ENCODE results near the gene FAM240B.

Gene FAM240B

DNA sequence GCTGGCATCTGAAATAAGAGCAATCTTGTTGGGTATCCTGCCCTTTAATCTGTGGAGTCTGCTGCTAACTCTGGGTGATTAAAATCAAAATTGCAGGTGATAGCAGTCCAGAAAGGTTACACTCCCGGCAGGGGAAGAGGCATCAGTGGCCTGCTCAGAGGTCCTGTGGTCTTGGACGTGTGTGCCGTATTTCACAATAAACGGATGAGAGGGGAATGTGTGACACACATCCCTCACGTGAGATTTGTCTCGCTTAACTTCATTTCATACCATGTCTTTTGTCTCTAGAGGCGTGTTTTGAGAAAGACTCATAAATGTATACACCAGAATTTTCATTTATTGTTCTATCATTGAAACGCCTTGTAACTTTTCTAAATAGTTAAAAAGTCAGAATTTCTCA lies 36.6 kb downstream of the FAM240B start:
- no peaks in the 10 kb centered on the region for H3K36me3 ChIP-seq (ENCODE audit: control insufficient read depth, insufficient read depth, low read length)
- H3K4me2 ChIP-seq (ENCODE audit: low read length) = no peak overlapping the region
- TF ChIP-seq, protein P1, sequence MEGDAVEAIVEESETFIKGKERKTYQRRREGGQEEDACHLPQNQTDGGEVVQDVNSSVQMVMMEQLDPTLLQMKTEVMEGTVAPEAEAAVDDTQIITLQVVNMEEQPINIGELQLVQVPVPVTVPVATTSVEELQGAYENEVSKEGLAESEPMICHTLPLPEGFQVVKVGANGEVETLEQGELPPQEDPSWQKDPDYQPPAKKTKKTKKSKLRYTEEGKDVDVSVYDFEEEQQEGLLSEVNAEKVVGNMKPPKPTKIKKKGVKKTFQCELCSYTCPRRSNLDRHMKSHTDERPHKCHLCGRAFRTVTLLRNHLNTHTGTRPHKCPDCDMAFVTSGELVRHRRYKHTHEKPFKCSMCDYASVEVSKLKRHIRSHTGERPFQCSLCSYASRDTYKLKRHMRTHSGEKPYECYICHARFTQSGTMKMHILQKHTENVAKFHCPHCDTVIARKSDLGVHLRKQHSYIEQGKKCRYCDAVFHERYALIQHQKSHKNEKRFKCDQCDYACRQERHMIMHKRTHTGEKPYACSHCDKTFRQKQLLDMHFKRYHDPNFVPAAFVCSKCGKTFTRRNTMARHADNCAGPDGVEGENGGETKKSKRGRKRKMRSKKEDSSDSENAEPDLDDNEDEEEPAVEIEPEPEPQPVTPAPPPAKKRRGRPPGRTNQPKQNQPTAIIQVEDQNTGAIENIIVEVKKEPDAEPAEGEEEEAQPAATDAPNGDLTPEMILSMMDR (IDR thresholded peaks at IDR 0.05) = no peak
- H3K4me3 ChIP-seq (ENCODE audit: low read depth, low read length) = no peak overlapping the region
- no peak overlapping the region for H3K27ac ChIP-seq
- no peaks in the 10 kb centered on the region for H3K79me2 ChIP-seq
- H3K27me3 ChIP-seq (ENCODE audit: control insufficient read depth, insufficient read depth, low read length) = no peaks in the 10 kb centered on the region
- H3K9ac ChIP-seq = no peak overlapping the region
- no peaks in the 10 kb centered on the region for H3K9me3 ChIP-seq (ENCODE audit: control insufficient read depth, low read length)
- peaks cover 8% of the 10 kb centered on the region for H3K4me1 ChIP-seq
- no peak overlapping the region for H2AFZ ChIP-seq

DNA sequence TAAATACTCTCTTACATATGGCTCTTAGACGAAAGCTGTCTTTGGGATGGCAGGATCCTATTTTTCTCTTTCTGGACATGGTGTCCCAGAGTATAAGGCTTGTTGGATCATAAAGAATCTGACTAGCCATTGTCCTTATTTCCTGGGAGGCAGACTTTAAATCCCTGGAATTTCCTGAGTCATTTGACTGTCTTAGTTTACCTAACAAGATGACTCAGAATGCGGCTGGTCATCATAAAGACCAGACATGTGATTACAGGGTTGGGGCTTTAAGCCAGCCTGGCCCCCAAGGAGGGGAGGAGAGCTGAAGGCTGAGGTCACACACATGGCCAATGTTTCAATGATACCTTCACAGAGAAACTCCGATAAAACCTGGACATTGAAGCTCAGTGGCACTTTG lies 37.2 kb downstream of the FAM240B start:
- no peak overlapping the region for H3K4me3 ChIP-seq (ENCODE audit: low read depth, low read length)
- H3K27me3 ChIP-seq (ENCODE audit: control insufficient read depth, insufficient read depth, low read length) = no peaks in the 10 kb centered on the region
- H3K4me1 ChIP-seq = peaks cover 8% of the 10 kb centered on the region
- H3K9ac ChIP-seq = no peak overlapping the region
- peak overlapping the region; percentile 61 for H3K27ac ChIP-seq
- H3K9me3 ChIP-seq (ENCODE audit: control insufficient read depth, low read length) = no peaks in the 10 kb centered on the region
- TF ChIP-seq, protein P1 (IDR thresholded peaks at IDR 0.05) = no peak
- no peaks in the 10 kb centered on the region for H3K79me2 ChIP-seq
- no peak overlapping the region for H2AFZ ChIP-seq
- no peaks in the 10 kb centered on the region for H3K36me3 ChIP-seq (ENCODE audit: control insufficient read depth, insufficient read depth, low read length)
- H3K4me2 ChIP-seq (ENCODE audit: low read length) = no peak overlapping the region

DNA sequence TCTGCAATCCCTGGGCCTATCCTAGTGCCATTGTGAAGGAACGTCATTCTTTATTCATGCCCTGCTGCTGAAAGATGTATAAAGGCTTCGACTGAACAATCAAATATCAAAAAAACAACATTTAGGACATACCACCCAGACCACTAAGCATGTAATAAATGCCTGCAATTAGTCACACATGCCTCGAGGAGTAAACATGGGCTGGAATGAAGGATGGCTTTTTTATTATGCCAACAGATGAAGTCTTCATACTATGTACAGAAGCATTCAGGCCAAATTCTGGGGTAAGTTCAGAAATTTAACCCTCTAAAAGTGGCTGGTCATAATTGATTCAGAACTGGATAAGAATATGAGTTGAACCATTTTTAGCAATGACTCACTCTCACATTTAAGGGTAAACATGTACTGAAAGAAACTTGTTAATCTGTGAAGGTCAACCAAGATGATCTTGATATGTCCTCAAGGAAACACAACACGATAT lies 38.1 kb downstream of the FAM240B start:
- no peaks in the 10 kb centered on the region for H3K9me3 ChIP-seq (ENCODE audit: control insufficient read depth, low read length)
- peak overlapping the region; percentile 61 for H3K27ac ChIP-seq
- H3K36me3 ChIP-seq (ENCODE audit: control insufficient read depth, insufficient read depth, low read length) = no peaks in the 10 kb centered on the region
- H3K27me3 ChIP-seq (ENCODE audit: control insufficient read depth, insufficient read depth, low read length) = no peaks in the 10 kb centered on the region
- TF ChIP-seq, protein P1 (IDR thresholded peaks at IDR 0.05) = no peak
- no peak overlapping the region for H3K9ac ChIP-seq
- H3K4me2 ChIP-seq (ENCODE audit: low read length) = no peak overlapping the region
- H3K4me3 ChIP-seq (ENCODE audit: low read depth, low read length) = no peak overlapping the region
- peaks cover 10% of the 10 kb centered on the region for H3K4me1 ChIP-seq
- H3K79me2 ChIP-seq = no peaks in the 10 kb centered on the region
- H2AFZ ChIP-seq = peak overlapping the region; percentile 56

DNA sequence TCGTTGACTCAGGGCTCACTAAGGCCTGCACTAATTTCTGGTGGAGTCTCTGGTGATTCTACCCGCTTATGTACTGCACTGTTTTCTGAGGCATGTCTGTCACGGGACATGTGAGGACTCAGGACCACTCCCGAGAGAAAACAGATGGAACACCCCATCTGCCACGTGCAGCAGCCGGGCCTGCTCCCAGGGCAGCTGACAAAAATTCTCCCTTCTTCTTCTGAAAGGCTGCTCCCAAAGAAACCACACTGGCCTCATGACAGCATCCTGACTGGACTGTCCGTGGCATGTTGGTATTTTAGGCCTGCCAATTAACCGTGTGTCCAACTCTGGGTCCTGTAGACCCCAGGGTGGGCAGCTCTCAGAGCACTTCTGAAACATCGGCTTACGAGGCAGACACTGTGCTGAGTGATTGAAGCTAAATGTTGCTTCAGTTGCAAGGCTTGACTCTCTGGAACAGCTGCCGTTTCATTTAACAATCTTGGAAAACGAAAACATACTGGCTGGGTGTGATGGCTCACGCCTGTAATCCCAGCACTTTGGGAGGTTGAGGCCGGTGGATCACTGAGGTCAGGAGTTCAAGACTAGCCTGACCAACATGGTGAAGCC lies 39.0 kb downstream of the FAM240B start:
- no peak overlapping the region for H3K4me3 ChIP-seq (ENCODE audit: low read depth, low read length)
- H3K27ac ChIP-seq = no peak overlapping the region
- peaks cover 10% of the 10 kb centered on the region for H3K4me1 ChIP-seq
- no peaks in the 10 kb centered on the region for H3K36me3 ChIP-seq (ENCODE audit: control insufficient read depth, insufficient read depth, low read length)
- H3K9ac ChIP-seq = no peak overlapping the region
- H2AFZ ChIP-seq = no peak overlapping the region
- H3K9me3 ChIP-seq (ENCODE audit: control insufficient read depth, low read length) = no peaks in the 10 kb centered on the region
- TF ChIP-seq, protein P1 (IDR thresholded peaks at IDR 0.05) = no peak
- H3K27me3 ChIP-seq (ENCODE audit: control insufficient read depth, insufficient read depth, low read length) = no peaks in the 10 kb centered on the region
- H3K79me2 ChIP-seq = no peaks in the 10 kb centered on the region
- no peak overlapping the region for H3K4me2 ChIP-seq (ENCODE audit: low read length)
